K562 treated with DMSO at 1 percent for 4 hours (cell line): Measurements from ENCODE around the gene FGF8. TPM values are rescaled to one million over a fixed set of nuclear protein-coding genes. Genes with fewer than 3 reads are reported as not detected.

Experiments used
- total RNA-seq: library from RNA; unstranded; fragments of 300-600 nt; gene quantifications from 2 replicates; pipeline ENCODE4 v1.2.3, GENCODE V29; 2022; ENCODE audit not compliant: insufficient read depth

The FGF8 gene
- not detected in 2 replicates for total RNA-seq

GRCh38 chr10:101775273-101776160 is at the start of gene FGF8:
FGF8 (minus strand) TSS chr10:101776114; CDS start chr10:101775900, 214 bp downstream.

DNA sequence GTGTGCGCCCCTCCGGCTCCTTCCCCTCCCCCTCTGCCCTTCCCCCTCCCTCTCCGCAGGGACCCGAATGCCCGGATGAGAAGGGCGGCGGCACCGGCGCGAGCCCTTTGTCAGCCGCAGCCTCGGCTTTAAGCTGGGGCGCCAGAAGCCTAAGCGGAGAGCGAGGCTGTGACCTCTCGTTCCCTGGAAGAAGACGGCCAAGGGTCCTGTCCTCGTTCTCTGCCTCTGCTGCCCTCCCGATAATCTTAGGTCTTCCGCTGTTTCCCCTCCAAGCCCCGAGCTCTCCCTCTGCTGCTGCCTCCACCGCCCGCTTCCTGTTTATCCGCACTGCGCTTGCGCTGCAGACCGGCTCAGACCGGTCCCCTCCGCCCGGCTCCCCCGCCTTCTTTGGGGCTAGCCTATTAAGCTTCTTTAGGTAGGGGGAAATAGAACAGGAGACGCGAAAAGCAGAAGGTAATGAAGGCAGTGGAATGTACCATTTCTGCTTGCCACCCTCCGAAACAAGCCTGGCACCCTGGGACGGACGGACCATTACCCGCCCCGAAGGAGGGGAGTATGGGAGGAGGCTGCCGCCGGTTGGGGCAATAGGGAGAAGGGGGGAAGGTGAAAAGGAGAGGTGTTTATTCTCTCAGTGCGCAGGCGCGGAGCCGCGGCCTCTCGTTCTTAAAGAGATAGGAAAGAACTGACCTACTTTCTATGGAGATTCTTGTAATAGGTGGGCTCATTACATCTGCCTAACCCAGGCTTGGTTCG is 42.4 kb upstream of the FGF8 start, which contains the start of gene OGA:
TSS of gene OGA (minus strand) at position 326 of the 753 bp plus-strand sequence. CDS start 422 bp downstream, outside the sequence.

DNA sequence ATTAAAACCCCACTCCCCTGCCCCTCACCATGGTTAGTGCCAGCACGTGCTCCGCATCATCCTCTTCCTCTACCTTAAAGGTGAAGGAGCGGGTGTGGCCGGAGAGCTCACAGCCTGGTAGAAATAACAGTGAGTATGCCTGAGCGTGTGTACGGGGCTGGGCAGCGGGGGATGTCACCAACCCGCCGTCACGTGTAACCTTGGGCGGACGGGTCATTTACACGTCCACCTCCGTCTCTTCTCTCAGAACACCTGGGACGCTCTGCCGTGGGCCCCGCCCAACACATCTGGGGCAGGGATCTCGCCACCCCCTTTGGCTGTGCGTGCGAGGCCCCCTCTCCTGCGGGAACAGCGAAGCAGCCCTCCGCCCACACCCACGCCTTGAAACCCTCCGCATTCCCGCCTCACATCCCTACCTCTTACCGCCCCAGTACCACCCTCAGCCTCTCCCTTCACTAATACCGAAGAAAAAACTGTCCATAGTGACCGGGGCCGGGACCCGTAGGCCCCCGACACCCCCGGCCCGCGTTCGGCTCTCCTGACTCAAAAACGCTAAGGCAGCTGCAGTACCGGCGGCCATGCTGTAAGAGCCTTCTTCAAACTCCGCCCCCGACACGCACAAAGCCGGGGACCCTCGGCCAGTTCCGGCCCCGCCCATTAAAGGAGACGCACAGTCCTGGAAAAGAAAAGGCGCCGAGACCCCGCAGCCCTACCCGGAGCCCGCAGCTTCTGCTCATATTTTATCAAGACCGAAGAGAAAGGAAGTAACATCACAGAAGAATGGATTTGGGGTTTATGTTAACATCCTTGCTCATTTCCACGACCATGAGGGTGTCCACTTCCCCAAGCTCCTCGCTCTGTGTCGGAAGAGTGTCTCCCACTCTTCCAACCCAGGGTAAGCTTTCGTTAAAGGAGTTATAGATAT is 7.2 kb upstream of the FGF8 start, which contains the start of gene NPM3:
TSS of gene NPM3 (minus strand) at position 636 of the 925 bp plus-strand sequence. CDS start at position 580, 56 bp downstream.

Other genes with a start within 250 kb of the FGF8 start
- gene POLL, start 187.9 kb downstream of the FGF8 start, total RNA-seq, result 11.9 and 20.3 TPM in 2 replicates
- gene DPCD, start 187.8 kb downstream of the FGF8 start, total RNA-seq, result 4.6 and 8.0 TPM in 2 replicates
- 12.9 and 23.6 TPM in 2 replicates for gene FBXW4, start 80.9 kb downstream of the FGF8 start, total RNA-seq
- gene NPM3, start 7.3 kb upstream of the FGF8 start, total RNA-seq, result 52.2 and 79.4 TPM in 2 replicates
- gene OGA, start 42.3 kb upstream of the FGF8 start, total RNA-seq, result 27.9 and 31.3 TPM in 2 replicates
- gene KCNIP2, start 67.7 kb upstream of the FGF8 start, total RNA-seq, result 2.6 TPM in 1 of 2 replicates, not detected in the other